ENCODE data around the gene PPIL6. TPM values are rescaled to one million over a fixed set of nuclear protein-coding genes. Genes with fewer than 3 reads are reported as not detected.

PPIL6 gene
- total RNA-seq, 1 experiment from 2014 or later = not detected

GRCh38 chr6:109396046-109396718, 44.2 kb downstream of the PPIL6 start:
- Histone ChIP-seq H3K4me1 (no peaks in the 10 kb centered on the region), H3K4me3 (ENCODE audit: low read depth, low read length) (no peak overlapping the region), H3K36me3 (ENCODE audit: control insufficient read depth, insufficient read depth, low read length) (no peaks in the 10 kb centered on the region), H3K9me3 (no peaks in the 10 kb centered on the region), H3K27me3 (replicated peaks; ENCODE audit: control insufficient read depth, insufficient read depth, low read length) (no peaks in the 10 kb centered on the region)
- peaks cover 6% of the 10 kb centered on the region for H3K27me3 Mint-ChIP-seq (ENCODE audit: insufficient read depth, unreplicated experiment)
- POLR2A ChIA-PET = no interaction called here
- no peaks in the 10 kb centered on the region for H3K36me3 Mint-ChIP-seq (ENCODE audit: insufficient read depth, unreplicated experiment)
- H3K9me3 Mint-ChIP-seq (ENCODE audit: unreplicated experiment) = no peaks in the 10 kb centered on the region
- intact Hi-C loops (cut with micrococcal nuclease; ENCODE audit: unreplicated experiment) = loop anchor here (2.0 kb wide), 1 partner anchor 213 kb away; no protein-coding TSS in a partner anchor
- TF ChIP-seq CTCF (IDR thresholded peaks at IDR 0.05; ENCODE audit: insufficient read depth in 1 of 2, low read depth in 1 of 2, low read length in 1 of 2, severe bottlenecking in 1 of 2, unreplicated experiment in 1 of 2) = no peak
- no peak overlapping the region for H3K4me3 Mint-ChIP-seq (ENCODE audit: unreplicated experiment)
- H3K4me1 Mint-ChIP-seq (ENCODE audit: low read depth, unreplicated experiment) = no peaks in the 10 kb centered on the region
- CTCF ChIA-PET = no interaction called here
- H3K27ac Mint-ChIP-seq (ENCODE audit: unreplicated experiment) = no peak overlapping the region
- no TSS peak for BruUV-seq (replicated peaks)
- no peak for DNase-seq

- BruUV-seq (replicated peaks) = no TSS peak
- ChIA-PET CTCF (interaction anchor here (0.6 to 1.3 kb wide), 3 partner anchors 10 to 322 kb away, joined by 3 to 14 read pairs (median 4); no protein-coding TSS in a partner anchor), POLR2A (no interaction called here)
- intact Hi-C loops (cut with micrococcal nuclease; ENCODE audit: unreplicated experiment) = no loop called here
- DNase-seq = no peak
- Mint-ChIP-seq H3K27ac (ENCODE audit: unreplicated experiment) (no peak overlapping the region), H3K36me3 (ENCODE audit: insufficient read depth, unreplicated experiment) (no peaks in the 10 kb centered on the region), H3K4me1 (ENCODE audit: low read depth, unreplicated experiment) (no peaks in the 10 kb centered on the region), H3K4me3 (ENCODE audit: unreplicated experiment) (no peak overlapping the region), H3K27me3 (ENCODE audit: insufficient read depth, unreplicated experiment) (peaks cover 6% of the 10 kb centered on the region), H3K9me3 (ENCODE audit: unreplicated experiment) (no peaks in the 10 kb centered on the region)
- Histone ChIP-seq H3K27me3 (replicated peaks; ENCODE audit: control insufficient read depth, insufficient read depth, low read length) (no peaks in the 10 kb centered on the region), H3K4me3 (ENCODE audit: low read depth, low read length) (no peak overlapping the region), H3K9me3 (no peaks in the 10 kb centered on the region), H3K4me1 (no peaks in the 10 kb centered on the region), H3K36me3 (ENCODE audit: control insufficient read depth, insufficient read depth, low read length) (no peaks in the 10 kb centered on the region)
- TF ChIP-seq CTCF (IDR thresholded peaks at IDR 0.05; ENCODE audit: insufficient read depth in 1 of 2, low read depth in 1 of 2, low read length in 1 of 2, severe bottlenecking in 1 of 2, unreplicated experiment in 1 of 2) = no peak
These were observed 46.5 kb downstream of the PPIL6 start for GRCh38 chr6:109393886-109394281.

GRCh38 chr6:109393157-109393885, 47.1 kb downstream of the PPIL6 start:
- no peaks in the 10 kb centered on the region for H3K9me3 ChIP-seq
- no peaks in the 10 kb centered on the region for H3K36me3 Mint-ChIP-seq (ENCODE audit: insufficient read depth, unreplicated experiment)
- no peak for DNase-seq
- no peaks in the 10 kb centered on the region for H3K4me1 ChIP-seq
- no peak overlapping the region for H3K27ac Mint-ChIP-seq (ENCODE audit: unreplicated experiment)
- no peaks in the 10 kb centered on the region for H3K27me3 ChIP-seq (replicated peaks; ENCODE audit: control insufficient read depth, insufficient read depth, low read length)
- no peak overlapping the region for H3K4me3 ChIP-seq (ENCODE audit: low read depth, low read length)
- no peak for TF ChIP-seq CTCF (IDR thresholded peaks at IDR 0.05; ENCODE audit: insufficient read depth in 1 of 2, low read depth in 1 of 2, low read length in 1 of 2, severe bottlenecking in 1 of 2, unreplicated experiment in 1 of 2)
- POLR2A ChIA-PET = interaction anchor here (0.5 kb wide), 1 partner anchor 9 kb away, joined by 4 read pairs; no protein-coding TSS in a partner anchor
- no peaks in the 10 kb centered on the region for H3K9me3 Mint-ChIP-seq (ENCODE audit: unreplicated experiment)
- no TSS peak for BruUV-seq (replicated peaks)
- intact Hi-C loops (cut with micrococcal nuclease; ENCODE audit: unreplicated experiment) = no loop called here
- H3K4me3 Mint-ChIP-seq (ENCODE audit: unreplicated experiment) = no peak overlapping the region
- H3K36me3 ChIP-seq (ENCODE audit: control insufficient read depth, insufficient read depth, low read length) = no peaks in the 10 kb centered on the region
- H3K4me1 Mint-ChIP-seq (ENCODE audit: low read depth, unreplicated experiment) = no peaks in the 10 kb centered on the region
- peaks cover 6% of the 10 kb centered on the region for H3K27me3 Mint-ChIP-seq (ENCODE audit: insufficient read depth, unreplicated experiment)
- CTCF ChIA-PET = interaction anchor here (0.6 to 1.3 kb wide), 3 partner anchors 9 to 322 kb away, joined by 3 to 14 read pairs (median 4); no protein-coding TSS in a partner anchor
